Naive thymus-derived CD4-positive, alpha-beta T cell (primary cell): Measurements from ENCODE around the gene FBXO34. TPM values are rescaled to one million over a fixed set of nuclear protein-coding genes. Genes with fewer than 3 reads are reported as not detected.

Experiments used
- ATAC-seq: fragments of 150-1000 bp; cut with Tn5 transposase; 2 replicates; pipeline ENCODE4 v1.10.0; 2021; ENCODE audit warnings: mild to moderate bottlenecking, moderate library complexity
- CTCF ChIA-PET: fragments of 350-600 bp; sonication (Branson Sonifier 250); formaldehyde crosslinking; loops from one replicate; lab custom pipeline; 2021; ENCODE audit warnings: antibody characterized with exemption; lab: Charles Lee
- POLR2A ChIA-PET: fragments of 350-600 bp; sonication (Branson Sonifier 250); formaldehyde crosslinking; loops from one replicate; lab custom pipeline; 2021; ENCODE audit warnings: antibody characterized with exemption, inconsistent platforms; lab: Charles Lee
- DNase-seq, 9 donors: peaks; one replicate each; pipeline versions ENCODE4 v3.0.0 to v3.0.0-alpha.2; 2020 to 2022; ENCODE audit warnings: mixed read lengths in 1 of 9
- H3K27ac ChIP-seq: one replicate; pipeline ENCODE4 v1.7.0; 2013; ENCODE audit warnings: mild to moderate bottlenecking, low read depth, low read length, moderate library complexity
- H3K27me3 ChIP-seq, 2 donors: one replicate each; pipeline ENCODE4 v1.7.0; 2013; ENCODE audit warnings: low read length in 2 of 2, mild to moderate bottlenecking in 2 of 2, moderate library complexity in 2 of 2; ENCODE audit not compliant: control insufficient read depth in 2 of 2, insufficient read depth in 2 of 2
- H3K36me3 ChIP-seq, 3 experiments: 1 replicate in 2 of 3; 2 replicates in 1 of 3; pipeline ENCODE4 v1.7.0; 2013; ENCODE audit warnings: low read length in 3 of 3, mild to moderate bottlenecking in 3 of 3, moderate library complexity in 1 of 3; ENCODE audit not compliant: insufficient read depth in 3 of 3, control insufficient read depth in 2 of 3
- H3K4me1 ChIP-seq, 2 donors: one replicate each; pipeline ENCODE4 v1.7.0; 2013; ENCODE audit warnings: low read length in 2 of 2, mild to moderate bottlenecking in 2 of 2, moderate library complexity in 1 of 2; ENCODE audit not compliant: control insufficient read depth in 2 of 2, insufficient read depth in 2 of 2
- H3K4me3 ChIP-seq: 2 replicates; pipeline ENCODE4 v1.7.0; 2013; ENCODE audit warnings: mild to moderate bottlenecking, low read length
- H3K9me3 ChIP-seq, 3 experiments: 1 replicate in 2 of 3; 2 replicates in 1 of 3; pipeline ENCODE4 v1.7.0; 2013; ENCODE audit warnings: low read length in 3 of 3; ENCODE audit not compliant: control insufficient read depth in 2 of 3
- H3K27ac Mint-ChIP-seq, 9 donors: one replicate each; pipeline ENCODE4 v1.8.0; 2020 to 2022; ENCODE audit warnings: mixed read lengths in 9 of 9, mild to moderate bottlenecking in 8 of 9, moderate library complexity in 5 of 9, inconsistent platforms in 2 of 9
- H3K27me3 Mint-ChIP-seq, 5 donors: one replicate each; pipeline ENCODE4 v1.8.0; 2021 to 2022; ENCODE audit warnings: mixed read lengths in 5 of 5, mild to moderate bottlenecking in 1 of 5
- H3K36me3 Mint-ChIP-seq, 5 donors: one replicate each; pipeline ENCODE4 v1.8.0; 2020 to 2022; ENCODE audit warnings: mixed read lengths in 5 of 5, mild to moderate bottlenecking in 3 of 5, inconsistent platforms in 1 of 5
- H3K4me1 Mint-ChIP-seq, 7 donors: one replicate each; pipeline ENCODE4 v1.8.0; 2020 to 2022; ENCODE audit warnings: mixed read lengths in 7 of 7, mild to moderate bottlenecking in 3 of 7, inconsistent platforms in 1 of 7
- H3K4me3 Mint-ChIP-seq, 10 donors: one replicate each; pipeline ENCODE4 v1.8.0; 2020 to 2022; ENCODE audit warnings: mild to moderate bottlenecking in 10 of 10, mixed read lengths in 10 of 10, moderate library complexity in 6 of 10, inconsistent platforms in 2 of 10
- H3K9me3 Mint-ChIP-seq, 11 donors: one replicate each; pipeline ENCODE4 v1.8.0; 2020 to 2022; ENCODE audit warnings: mixed read lengths in 11 of 11, mild to moderate bottlenecking in 4 of 11, inconsistent platforms in 1 of 11, moderate library complexity in 1 of 11
- intact Hi-C, 2 donors: fragments of 100-400 bp; cut with micrococcal nuclease; formaldehyde crosslinking; loops; one replicate each; pipeline ENCODE4 v1.15.1; 2023
- polyA plus RNA-seq, 2 donors: library from polyadenylated mRNA; unstranded; fragments of 300-500 nt; fragmentation: Illumina TruSeq; gene quantifications; one replicate each; pipeline ENCODE4 v1.2.3, GENCODE V29; 2021
- total RNA-seq, 6 experiments: library from RNA in 5 of 6; stranded (reverse) in 5 of 6; gene quantifications; 1 replicate in 5 of 6; 2 replicates in 1 of 6; pipeline ENCODE4 v1.2.3 and lab custom pipeline; 2021 to 2026

FBXO34 gene
- total and polyA plus RNA-seq, 7 experiments from 2014 or later: 22.0 to 42.1 (median 25.8) TPM

DNA sequence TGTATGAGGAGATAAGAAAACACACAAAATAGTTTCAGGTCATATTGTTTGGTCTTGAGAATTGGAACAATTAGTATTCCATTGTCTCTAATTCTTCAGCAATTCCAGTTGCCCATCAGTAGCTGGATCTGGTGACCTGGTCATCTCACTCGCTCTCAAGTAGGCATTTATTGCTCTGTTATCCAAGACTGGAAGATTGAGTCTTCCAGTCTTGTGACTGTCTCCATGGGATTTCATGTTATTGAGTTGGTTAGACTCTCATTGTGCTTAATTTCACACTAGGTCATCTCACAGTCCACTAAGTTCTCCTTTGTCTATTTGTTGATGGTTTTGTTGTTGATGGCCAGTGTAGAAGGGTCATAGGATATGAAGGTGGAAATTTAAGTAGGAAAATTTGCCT is 47.5 kb downstream of the FBXO34 start:
- Mint-ChIP-seq H3K27ac (no peak overlapping the region), H3K9me3 (peaks cover 0 to 11% (median 0%) of the 10 kb centered on the region in 11 donors), H3K4me1 (peaks cover 0 to 13% (median 4%) of the 10 kb centered on the region in 7 donors), H3K4me3 (no peak overlapping the region), H3K27me3 (no peaks in the 10 kb centered on the region), H3K36me3 (peaks cover 4 to 43% (median 25%) of the 10 kb centered on the region in 5 donors)
- POLR2A ChIA-PET: interaction anchor here (1.2 kb wide), 1 partner anchor 12 kb away, joined by 4 read pairs; no protein-coding TSS in a partner anchor
- Histone ChIP-seq H3K9me3 (no peaks in the 10 kb centered on the region), H3K4me3 (no peak overlapping the region), H3K27me3 (no peaks in the 10 kb centered on the region), H3K36me3 (peaks cover 0 to 11% (median 0%) of the 10 kb centered on the region in 3 experiments), H3K27ac (no peak overlapping the region), H3K4me1 (no peaks in the 10 kb centered on the region)
- ATAC-seq (no peak), DNase-seq (no peak)
- intact Hi-C loops: no loop called here
- CTCF ChIA-PET: interaction anchor here (1.0 kb wide), 1 partner anchor 9 kb away, joined by 3 read pairs; no protein-coding TSS in a partner anchor

DNA sequence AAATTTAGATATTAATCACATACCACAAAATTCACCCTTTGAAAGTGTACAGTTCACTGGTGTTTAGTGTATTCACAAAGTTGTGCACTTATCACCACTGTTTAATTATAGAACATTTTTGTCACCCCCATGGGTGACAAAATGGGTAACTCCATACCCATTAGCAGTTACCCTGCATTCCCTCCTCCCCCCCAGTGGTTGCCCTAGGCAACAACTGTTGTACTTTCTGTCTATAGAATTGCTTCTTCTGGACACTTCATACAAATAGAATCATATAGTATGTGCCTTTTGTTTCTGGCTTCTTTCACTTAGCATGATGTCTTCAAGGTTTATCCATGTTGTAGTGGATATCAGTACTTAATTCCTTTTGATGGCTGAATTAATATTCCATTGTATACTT is 52.7 kb downstream of the FBXO34 start:
- no peak for ATAC-seq
- CTCF ChIA-PET: no interaction called here
- H3K27me3 ChIP-seq: no peaks in the 10 kb centered on the region

DNA sequence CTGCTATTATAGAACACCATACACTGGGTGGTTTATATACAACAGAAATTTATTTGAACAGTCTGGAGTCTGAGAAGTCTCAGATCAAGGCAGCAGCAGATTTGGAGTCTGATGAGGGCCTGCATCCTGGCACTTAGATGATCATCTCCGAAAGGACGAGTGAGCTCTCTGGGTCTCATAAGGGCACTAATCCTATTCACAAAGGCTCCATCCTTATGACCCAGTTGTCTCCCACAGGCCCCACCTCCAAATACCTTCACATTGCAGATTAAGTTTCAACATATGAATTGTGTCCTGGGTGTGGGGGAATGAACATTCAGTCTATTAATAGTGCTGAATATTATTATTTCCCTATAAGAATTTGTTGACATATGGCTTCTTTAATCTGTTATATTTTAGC is 53.6 kb downstream of the FBXO34 start:
- Histone ChIP-seq H3K36me3 (peaks cover 0 to 3% (median 0%) of the 10 kb centered on the region in 3 experiments), H3K27ac (no peak overlapping the region), H3K4me1 (peaks cover 0 to 5% of the 10 kb centered on the region in 2 donors), H3K9me3 (no peaks in the 10 kb centered on the region), H3K4me3 (no peak overlapping the region), H3K27me3 (no peaks in the 10 kb centered on the region)
- Mint-ChIP-seq H3K4me3 (no peak overlapping the region), H3K36me3 (peaks cover 4 to 13% (median 5%) of the 10 kb centered on the region in 5 donors), H3K4me1 (peaks cover 14 to 49% (median 35%) of the 10 kb centered on the region in 7 donors), H3K27me3 (no peaks in the 10 kb centered on the region), H3K27ac (peak overlapping the region in 3 of 9 donors; percentile 13 to 56 (median 27)), H3K9me3 (no peaks in the 10 kb centered on the region)
- CTCF ChIA-PET: no interaction called here
- intact Hi-C loops: no loop called here
- DNase-seq (no peak), ATAC-seq (no peak)
- POLR2A ChIA-PET: interaction anchor here (0.7 kb wide), 1 partner anchor 47 kb away, joined by 3 read pairs; no protein-coding TSS in a partner anchor

More for the DNA sequence above, 52.7 kb downstream of the FBXO34 start:
- Mint-ChIP-seq H3K36me3 (peaks cover 5 to 19% (median 7%) of the 10 kb centered on the region in 5 donors), H3K4me3 (no peak overlapping the region), H3K4me1 (peaks cover 8 to 40% (median 27%) of the 10 kb centered on the region in 7 donors), H3K27ac (peak overlapping the region in 1 of 9 donors; percentile 8), H3K9me3 (peaks cover 0 to 1% (median 0%) of the 10 kb centered on the region in 11 donors), H3K27me3 (no peaks in the 10 kb centered on the region)
- H3K27ac ChIP-seq: no peak overlapping the region
- intact Hi-C loops: no loop called here
- H3K9me3 ChIP-seq: no peaks in the 10 kb centered on the region
- H3K36me3 ChIP-seq: peaks cover 0 to 3% (median 0%) of the 10 kb centered on the region in 3 experiments
- DNase-seq: no peak
- H3K4me1 ChIP-seq: peaks cover 0 to 5% of the 10 kb centered on the region in 2 donors
- no peak overlapping the region for H3K4me3 ChIP-seq
- POLR2A ChIA-PET: interaction anchor here (0.7 kb wide), 1 partner anchor 47 kb away, joined by 3 read pairs; no protein-coding TSS in a partner anchor

DNA sequence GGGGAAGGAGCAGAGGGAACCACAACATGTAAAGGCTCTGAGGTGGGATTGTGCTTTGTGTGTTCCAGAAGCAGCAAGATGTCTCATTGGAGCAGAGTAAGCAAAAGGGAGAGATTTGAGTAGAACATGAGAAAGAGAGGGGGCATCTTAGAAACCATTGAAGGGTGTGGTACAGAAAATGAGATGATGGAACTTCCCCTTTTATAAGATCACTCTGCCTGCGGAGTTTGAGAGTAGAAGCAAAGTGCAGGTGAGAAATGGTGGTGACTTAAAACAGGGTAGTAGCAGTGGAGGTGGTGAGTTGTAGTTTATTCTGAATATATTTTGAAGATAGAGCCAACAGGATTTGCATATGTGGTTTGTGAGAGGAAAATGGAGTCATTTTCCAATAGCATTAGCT is 56.0 kb downstream of the FBXO34 start:
- Mint-ChIP-seq H3K4me1 (peaks cover 22 to 68% (median 53%) of the 10 kb centered on the region in 7 donors), H3K27me3 (no peaks in the 10 kb centered on the region), H3K36me3 (peaks cover 4 to 9% (median 5%) of the 10 kb centered on the region in 5 donors), H3K27ac (peak overlapping the region in 8 of 9 donors; percentile 0 to 66 (median 32)), H3K9me3 (no peaks in the 10 kb centered on the region), H3K4me3 (peak overlapping the region in 2 of 10 donors; percentile 1 to 9)
- ATAC-seq (peak; percentile 49), DNase-seq (no peak)
- Histone ChIP-seq H3K27ac (no peak overlapping the region), H3K4me3 (no peak overlapping the region), H3K4me1 (peaks cover 0 to 5% of the 10 kb centered on the region in 2 donors), H3K36me3 (no peaks in the 10 kb centered on the region), H3K27me3 (no peaks in the 10 kb centered on the region), H3K9me3 (no peaks in the 10 kb centered on the region)
- POLR2A ChIA-PET: no interaction called here
- intact Hi-C loops: loop anchor here in 1 of 2 donors (1.0 kb wide), 1 partner anchor 10 kb away; no protein-coding TSS in a partner anchor
- CTCF ChIA-PET: no interaction called here

DNA sequence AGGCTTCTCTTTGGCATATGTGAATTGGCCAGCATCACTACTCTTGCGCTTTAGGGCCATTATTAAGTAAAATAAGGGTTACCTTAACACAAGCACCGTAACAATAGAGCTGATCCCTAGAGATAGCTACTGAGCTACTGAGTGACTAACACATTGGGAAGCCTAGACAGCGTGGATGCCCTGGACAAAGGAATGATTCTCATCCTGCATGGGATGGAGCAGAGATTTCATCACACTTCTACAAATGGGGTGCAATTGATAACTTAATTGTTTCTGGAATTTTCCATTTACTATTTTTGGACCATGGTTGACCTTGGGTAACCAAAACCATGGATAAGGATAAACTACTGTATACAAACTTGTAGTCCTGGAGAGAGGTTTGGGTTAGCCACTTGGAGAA is 57.1 kb downstream of the FBXO34 start:
- no peaks in the 10 kb centered on the region for H3K9me3 Mint-ChIP-seq
- H3K4me1 Mint-ChIP-seq: peaks cover 28 to 79% (median 64%) of the 10 kb centered on the region in 7 donors
- CTCF ChIA-PET: no interaction called here
- Histone ChIP-seq H3K27ac (no peak overlapping the region), H3K4me3 (no peak overlapping the region), H3K4me1 (peaks cover 4 to 5% of the 10 kb centered on the region in 2 donors), H3K36me3 (no peaks in the 10 kb centered on the region), H3K9me3 (no peaks in the 10 kb centered on the region), H3K27me3 (no peaks in the 10 kb centered on the region)
- peak overlapping the region in 1 of 9 donors; percentile 56 for H3K27ac Mint-ChIP-seq
- H3K4me3 Mint-ChIP-seq: no peak overlapping the region
- no peaks in the 10 kb centered on the region for H3K27me3 Mint-ChIP-seq
- ATAC-seq (no peak), DNase-seq (no peak)
- peaks cover 4 to 9% (median 5%) of the 10 kb centered on the region in 5 donors for H3K36me3 Mint-ChIP-seq
- intact Hi-C loops: no loop called here
- POLR2A ChIA-PET: no interaction called here

DNA sequence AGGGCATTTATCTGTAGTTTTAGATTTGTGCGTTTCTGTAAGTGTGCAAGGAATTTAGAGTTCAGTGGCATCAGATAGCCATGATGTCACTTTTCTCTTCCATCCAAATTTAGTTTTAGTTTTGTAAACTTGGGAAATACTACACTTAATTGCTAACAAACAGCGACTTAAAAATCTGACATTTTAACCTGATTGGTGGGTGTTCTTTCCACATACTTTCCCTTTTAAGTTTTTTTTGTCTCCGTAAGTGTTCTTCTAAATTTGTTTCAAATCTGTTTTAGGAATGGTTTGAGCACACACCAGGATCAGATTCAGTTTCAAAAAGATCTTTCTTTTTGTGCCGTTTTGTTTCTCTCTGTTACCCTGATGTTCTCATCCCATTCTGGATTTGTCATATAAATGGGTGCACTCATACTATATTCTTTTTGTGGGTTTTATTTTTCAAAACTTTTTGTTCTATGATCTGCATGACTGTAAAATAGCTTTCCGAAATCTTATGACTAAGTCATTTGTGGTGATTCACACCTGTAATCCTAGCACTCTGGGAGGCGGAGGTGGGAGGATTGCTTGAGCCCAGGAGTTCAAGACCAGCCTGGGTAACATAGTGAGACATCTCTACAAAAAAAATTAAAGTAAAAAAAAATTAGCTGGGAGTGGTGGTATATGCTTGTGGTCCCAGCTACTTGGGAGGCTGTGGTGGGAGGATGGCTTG is 58.9 kb downstream of the FBXO34 start:
- Histone ChIP-seq H3K27ac (no peak overlapping the region), H3K9me3 (no peaks in the 10 kb centered on the region), H3K36me3 (no peaks in the 10 kb centered on the region), H3K4me1 (peaks cover 20 to 22% of the 10 kb centered on the region in 2 donors), H3K4me3 (no peak overlapping the region), H3K27me3 (no peaks in the 10 kb centered on the region)
- Mint-ChIP-seq H3K4me3 (peak overlapping the region in 5 of 10 donors; percentile 7 to 58 (median 22)), H3K36me3 (peaks cover 0 to 14% (median 5%) of the 10 kb centered on the region in 5 donors), H3K9me3 (no peaks in the 10 kb centered on the region), H3K27ac (peak overlapping the region in 7 of 9 donors; percentile 35 to 84 (median 68)), H3K4me1 (peaks cover 45 to 88% (median 77%) of the 10 kb centered on the region in 7 donors), H3K27me3 (no peaks in the 10 kb centered on the region)
- ChIA-PET POLR2A (interaction anchor here (0.7 to 1.2 kb wide), 2 partner anchors 19 to 24 kb away, joined by 3 read pairs; no protein-coding TSS in a partner anchor), CTCF (interaction anchor here (1.9 kb wide), 1 partner anchor 60 kb away, joined by 4 read pairs; no protein-coding TSS in a partner anchor)
- peak in 1 of 9 donors; percentile 58 for DNase-seq
- intact Hi-C loops: no loop called here
- ATAC-seq: no peak
